ENCODE data around the gene TMEM132D.

TMEM132D gene

DNA sequence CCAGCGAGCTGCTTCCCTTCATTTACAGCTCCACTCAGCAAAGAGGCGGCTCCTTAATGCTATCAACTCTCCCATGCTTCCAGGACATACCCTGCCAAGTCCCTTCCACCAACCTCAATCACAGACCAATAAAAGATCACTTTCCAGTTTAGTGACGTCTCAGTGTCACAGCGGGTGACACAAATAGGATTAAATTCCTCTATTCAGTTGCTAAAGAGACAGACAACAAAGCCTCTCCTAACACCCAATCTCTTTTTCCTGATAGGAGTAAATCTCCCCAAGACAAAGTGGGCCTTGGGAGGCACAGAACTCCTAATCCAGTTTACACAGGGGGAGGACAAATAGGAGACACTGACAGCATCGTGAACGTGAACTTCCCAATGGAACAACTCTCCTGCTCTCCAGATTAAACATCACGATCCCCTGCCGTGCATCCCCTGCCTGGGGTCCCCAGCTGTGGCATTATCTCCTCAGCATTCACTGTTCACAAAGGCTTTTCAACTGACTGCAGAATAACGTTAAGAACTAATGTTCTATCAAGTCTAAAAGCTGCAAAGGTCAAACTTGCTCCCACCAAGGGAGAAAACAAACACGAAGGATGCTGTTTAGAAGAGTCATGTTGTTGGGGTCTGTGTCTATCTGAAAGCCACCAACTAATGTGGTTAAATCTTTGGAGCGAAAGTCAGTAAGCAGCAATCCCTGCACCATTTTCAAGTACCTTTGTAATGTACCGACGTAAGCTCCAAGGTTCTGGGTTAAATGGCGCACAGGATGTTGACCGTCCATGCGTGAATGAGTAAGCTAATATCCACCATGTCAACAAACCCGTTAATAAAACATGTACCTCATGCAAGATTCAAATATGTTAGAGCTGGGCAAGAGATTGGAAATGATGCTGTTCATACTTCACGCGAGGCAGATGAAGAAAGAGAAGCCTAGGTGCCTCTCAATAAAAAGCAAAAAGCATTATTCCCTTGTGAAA, 31.5 kb downstream of the TMEM132D start:
- DNase-seq = no peak

DNA sequence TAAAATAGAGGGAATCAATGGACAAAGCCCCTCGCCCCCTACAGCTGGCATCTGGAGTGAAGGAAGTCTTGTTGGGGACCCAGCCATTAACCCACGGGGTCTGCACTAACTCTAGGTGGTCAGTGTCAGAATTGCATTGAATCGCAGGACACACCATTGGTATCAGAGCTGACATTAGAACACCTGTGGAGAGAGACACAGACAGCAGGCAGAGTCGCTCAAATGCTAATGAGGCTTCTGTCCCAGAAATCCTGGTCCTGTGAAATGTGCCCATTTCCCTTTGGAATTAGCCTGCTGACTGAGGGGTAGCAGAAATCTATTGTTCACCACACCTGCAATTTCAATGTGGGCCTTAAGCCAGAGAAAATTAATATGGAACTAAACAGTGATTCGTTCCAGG, 33.0 kb downstream of the TMEM132D start:
- no peak for DNase-seq

DNA sequence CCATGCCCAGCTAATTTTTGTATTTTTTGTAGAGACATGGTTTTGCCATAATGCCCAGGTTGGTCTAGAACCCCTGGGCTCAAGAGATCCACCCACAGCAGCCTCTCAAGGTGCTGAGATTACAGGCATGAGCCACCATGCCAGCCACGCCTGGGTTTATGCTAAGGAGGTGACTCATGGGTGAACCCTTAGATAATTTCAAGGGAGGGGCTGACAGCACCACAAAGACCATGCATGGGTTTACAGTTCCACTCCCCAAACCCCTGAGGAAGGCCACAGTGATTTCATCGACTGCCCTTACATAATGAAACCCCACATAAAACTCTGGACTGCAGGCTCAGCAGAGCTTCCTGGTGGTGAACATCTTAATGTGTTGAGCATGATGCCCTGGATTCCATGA, 33.7 kb downstream of the TMEM132D start:
- no peak for DNase-seq

DNA sequence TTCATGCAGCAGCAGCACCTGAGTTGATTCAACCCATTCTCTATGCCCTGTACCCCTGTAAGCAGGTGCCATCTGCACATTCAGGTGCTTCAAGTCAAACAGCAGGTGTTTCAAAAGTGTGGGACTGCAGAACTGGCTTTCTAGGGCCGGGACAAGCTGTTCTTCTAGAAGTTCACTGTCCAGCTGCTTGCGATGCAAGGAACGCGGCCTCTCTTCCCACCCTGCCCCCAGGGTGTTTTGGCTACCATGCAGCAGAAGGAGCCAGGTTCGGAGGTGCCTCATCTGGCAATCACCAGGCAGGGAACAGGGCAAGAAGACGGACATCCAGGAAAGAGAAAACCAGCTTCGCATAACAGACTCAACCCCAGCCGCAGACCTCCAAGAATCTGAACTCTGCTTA, 35.2 kb downstream of the TMEM132D start:
- no peak for DNase-seq

DNA sequence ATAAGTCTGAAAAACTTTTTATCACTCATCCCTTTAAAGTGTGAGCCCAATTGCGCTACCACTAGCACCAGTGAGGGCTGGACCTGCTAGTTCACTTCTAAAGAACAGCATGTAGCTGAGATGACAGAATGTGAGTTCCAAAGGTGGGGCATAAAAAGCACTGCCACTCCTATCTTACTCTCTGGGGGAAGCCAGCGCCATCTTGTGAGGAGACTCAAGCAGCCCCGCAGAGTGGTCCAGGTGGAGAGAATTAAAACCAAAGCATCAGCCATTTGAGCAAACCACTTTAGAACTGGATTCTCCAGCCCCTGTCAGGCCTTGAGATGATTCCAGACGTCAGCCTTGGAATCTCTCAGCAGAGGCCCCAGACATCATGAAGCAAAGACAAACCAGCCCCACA, 39.9 kb downstream of the TMEM132D start:
- DNase-seq = no peak

DNA sequence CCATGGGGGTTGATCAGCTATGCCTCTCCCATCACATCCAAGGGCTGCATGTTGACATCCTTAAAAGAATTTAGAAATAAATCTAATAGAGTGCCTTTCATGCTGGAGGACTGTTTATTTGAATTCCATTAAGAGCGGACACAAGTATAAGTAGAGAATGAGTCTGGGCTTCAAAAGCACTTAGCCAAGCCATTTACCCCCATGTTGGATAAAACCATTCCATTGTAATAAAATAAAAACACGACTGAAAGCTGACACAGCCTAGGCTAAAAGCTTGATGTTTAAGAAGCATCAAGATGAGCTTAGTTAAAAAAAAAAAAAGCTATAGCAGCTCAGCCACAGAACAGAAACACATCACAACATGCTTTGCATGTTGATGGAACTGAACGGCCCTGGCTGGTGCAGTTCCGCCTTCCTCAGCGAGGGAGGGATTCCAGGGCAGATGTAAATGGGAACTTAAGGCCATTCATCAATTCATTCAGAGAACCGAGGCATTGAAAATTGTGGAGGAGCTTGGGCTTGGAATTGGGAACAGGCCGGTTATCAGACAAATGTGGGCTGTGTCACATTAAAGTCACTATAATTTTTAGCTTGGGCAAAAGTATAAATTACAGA, 41.2 kb downstream of the TMEM132D start:
- no peak for DNase-seq

DNA sequence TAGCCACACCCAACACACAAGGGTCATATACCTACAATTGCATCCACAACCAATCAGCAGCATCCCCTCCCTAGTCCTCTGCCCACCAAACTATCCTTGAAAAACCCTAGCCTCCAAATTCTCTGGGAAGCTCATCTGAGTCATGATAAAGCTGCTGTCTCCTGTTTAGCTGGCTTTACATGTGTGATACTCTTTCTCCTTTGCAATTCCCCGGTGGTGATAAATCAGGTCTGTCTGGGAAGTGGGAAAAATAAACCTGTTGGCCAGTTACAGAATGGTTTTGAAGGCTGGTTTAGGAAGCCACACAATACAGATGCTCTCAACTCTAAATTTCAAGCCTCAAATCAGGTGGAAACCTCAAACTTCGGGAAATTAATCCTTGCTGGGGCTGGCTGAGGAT, 41.9 kb downstream of the TMEM132D start:
- no peak for DNase-seq

DNA sequence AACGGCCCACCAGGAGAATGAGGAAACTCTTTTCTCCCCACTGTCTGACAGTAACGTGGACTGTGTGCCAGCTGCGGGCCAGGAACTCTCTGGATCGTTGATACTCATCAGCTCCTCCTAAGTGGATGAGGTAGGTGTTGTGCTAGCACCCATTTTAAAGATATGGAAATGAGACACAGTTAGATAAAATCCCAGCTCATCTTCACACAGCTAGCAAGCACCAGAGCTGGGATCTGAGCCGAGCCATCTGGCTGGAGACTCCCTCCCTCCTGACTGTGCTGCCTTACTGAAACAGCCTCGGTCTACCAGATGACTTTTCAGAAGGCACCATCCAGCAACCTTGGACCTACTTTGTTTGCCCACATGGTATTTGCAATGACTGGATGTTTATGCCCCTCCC, 49.2 kb downstream of the TMEM132D start:
- no peak for DNase-seq

DNA sequence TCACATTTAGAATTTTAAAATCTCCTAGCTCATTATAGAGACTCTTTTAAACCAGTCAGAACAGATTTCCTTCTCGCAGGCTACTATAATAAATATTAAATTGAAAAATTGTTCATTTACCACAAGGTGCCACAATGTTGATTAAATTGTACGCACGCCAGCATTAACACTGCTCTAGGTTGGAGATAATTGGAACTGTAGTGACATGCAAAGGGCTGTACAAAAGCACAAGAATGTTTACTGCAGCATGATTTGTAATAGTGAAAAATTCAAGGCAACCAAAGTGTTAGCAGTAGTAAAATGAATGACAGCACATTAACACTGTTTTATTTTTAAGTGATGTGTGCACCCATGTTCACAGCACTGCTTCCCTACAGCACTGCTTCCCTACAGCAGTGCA, 52.5 kb downstream of the TMEM132D start:
- DNase-seq = no peak

DNA sequence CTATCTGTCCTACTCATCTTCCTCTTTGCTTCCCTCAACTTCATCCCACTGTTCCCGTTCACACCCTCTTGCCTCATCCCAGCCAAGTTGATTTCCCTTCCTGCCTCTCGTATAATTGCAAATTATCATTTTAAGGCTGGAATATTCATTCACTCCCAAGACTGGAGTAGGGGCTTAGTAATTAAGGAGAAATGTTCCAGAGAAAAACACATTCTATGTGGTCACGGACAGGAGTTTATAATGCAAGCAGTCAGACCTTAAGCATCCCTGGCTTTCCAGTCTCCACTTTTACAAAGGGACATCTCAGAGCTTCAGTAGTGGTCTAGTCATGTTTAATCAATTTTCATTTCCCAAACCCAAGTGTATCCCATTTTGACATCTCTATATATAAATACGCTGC, 54.9 kb downstream of the TMEM132D start:
- no peak for DNase-seq

DNA sequence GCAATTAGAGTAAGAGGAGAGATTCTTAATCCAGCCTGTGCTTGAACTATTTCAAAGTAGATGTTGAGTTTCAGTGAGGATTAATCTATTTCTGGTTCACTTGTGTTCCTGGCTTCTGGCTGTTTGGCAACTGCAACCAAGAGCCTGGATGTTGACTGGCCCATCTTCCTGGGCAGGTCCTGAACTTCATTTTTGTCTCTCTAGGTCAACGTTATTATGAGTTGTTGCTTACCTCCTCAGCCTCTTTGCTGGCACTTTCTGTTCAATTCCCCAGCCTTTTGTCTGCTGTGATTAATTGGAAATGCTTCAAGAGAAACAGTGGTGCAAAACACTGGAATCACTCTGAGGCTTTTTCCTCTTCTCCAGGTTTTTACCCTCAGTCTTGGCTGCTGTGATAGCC, 56.8 kb downstream of the TMEM132D start:
- no peak for DNase-seq

DNA sequence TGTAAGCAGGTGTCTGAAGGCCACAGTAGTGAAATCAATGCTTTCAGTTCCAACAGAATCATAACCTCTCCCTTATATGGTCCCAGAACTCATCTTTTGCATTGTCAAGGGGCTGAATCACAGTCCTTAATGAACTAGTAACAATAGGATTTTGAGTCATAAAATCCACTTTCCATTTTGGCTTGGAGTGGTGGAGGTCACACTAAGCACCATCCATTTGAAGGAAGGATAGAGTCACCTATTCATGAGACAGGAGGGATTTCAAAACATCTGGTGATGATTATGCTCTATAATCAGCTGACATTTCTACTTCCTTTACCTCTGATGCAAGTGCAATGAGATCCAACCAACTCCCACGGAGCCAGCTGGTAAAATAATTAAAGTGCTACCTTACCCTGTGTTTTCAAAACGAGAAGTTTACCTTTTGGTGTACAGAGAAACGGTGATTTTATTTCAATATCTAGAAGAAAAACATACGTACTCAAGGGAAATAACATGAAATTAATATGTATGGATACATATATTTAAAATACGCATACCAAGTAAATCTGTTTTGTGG, 59.1 kb downstream of the TMEM132D start:
- no peak for DNase-seq

DNA sequence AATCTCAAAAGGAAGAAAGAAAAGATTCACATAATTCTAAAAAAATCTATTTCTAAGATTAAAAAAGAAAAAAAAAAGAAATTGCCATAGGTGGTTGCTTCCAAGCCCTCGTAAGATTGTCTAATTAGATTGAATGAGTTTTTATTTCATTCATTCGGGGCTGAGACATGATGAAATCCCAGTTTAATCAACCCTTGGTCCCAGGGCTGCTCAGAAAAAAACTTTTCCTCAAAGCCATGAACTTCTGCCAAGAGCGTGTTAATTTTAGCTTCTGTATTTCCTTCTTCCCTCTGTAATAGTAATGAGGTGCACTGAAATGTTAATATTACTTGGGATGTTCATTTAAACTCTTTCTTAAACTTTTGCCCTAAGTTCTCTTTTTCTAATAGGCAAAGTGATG, 62.6 kb downstream of the TMEM132D start:
- no peak for DNase-seq

DNA sequence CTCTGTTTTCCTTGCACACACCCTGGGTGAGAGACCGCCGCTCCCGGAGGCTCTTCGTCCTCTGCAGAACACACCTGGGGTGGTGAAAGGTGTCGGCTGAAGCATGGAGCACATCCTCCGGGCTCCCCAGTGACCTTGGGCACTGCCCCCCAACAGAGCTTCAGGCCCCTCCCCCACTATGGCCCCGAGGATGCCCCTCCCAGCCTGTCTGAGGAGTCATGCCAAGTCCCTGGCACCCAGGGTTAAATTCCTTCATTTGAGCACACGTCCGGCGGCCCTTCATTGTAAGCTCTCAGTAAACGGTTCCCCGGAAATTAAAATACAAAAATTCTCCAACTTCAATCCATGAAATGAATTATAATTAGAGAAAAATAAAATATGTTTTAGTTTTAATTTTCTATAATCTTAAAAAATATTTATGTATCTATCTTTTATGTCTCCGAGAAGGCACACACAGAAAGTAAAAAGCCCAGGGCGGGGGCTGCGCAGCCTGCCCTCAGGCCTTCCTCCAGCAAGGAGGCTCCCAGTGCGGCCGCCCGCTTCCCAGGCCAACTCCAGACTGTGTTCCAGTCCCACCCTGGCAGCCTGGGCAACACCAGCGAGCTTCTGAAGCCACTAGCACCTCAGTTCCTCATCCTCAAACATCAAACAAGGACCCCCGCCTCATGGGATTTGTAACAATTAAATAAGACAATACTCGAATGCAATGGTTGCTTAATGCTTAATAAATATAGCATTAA, 63.5 kb downstream of the TMEM132D start:
- no peak for DNase-seq

DNA sequence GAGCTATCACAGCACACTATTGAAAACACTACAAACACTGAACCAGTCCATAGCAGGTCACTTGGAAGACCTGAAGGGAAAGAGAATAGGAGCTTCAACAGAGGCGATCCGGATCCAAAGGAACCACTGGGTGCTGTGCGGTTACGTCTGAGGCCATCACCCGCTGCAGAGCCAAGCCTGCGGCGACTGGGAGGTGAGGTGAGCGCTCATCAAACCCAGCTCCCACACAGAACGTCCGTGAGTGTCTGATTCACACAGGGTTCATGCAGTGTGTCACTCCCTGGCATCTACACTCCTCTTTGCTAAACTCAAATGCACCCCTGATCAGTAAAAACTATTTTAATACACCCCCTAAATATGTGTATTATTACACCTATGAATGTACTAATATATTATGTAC, 64.1 kb downstream of the TMEM132D start:
- no peak for DNase-seq

DNA sequence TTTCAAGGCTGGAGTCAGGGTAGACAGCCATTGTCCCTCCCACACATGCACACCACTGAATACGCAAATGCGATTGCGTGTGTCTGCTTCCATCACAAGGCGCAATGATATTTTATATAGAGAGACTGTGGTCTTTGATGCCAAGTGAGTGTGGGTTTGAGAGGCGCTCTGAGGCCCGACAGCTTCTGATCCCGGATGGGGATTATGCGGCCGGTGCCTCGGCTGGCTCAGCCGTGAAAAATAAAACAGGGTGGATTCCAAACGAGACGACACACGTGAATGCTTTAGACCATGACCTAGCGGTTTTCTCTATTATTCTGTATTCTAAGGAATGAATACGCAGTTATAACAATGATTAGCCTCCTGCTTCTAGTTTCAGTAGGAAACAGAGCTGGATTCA, 72.5 kb downstream of the TMEM132D start:
- no peak for DNase-seq

DNA sequence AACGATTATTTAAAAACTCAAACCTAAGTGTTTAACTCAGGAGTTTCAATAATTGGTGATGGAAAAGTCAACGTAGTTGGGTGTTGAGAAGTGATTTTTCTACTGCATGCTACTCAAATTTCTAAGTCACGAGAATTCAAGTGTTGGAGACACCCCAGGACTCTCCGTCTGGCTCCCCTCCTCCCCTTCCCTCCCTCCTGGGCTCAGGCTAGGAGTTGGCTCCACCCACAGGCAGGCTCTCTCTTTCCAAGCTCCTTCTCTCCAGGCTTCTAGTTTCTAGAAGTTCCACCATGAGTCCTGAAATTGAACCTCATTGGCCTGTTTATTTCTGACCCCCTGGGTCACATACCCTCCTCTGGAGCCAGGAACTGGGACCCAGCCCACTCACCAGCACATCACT, 73.0 kb downstream of the TMEM132D start:
- DNase-seq = no peak

DNA sequence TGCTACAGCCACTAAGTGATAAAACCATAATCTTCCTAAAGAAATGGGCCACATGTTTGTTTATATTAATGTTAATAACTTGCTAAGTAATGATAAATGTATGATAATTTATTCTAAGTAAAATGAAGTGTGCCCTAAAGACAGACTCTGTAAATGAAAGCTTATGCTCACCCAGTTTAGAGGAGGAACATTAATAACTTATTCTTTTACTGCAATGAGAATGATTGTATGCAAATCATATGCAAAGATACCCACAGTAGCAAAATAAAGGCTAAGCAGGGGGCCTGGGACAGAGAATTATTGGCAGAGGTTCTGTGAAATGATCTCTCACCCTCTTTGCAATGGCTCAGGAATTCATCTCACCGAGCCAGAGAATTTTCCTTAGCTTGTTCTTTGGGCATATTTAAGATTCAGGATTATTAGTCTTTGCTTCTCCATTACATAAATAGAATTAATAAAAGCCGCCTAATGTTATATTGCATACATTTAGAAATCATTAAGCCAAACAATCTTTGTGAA, 75.9 kb downstream of the TMEM132D start:
- no peak for DNase-seq

DNA sequence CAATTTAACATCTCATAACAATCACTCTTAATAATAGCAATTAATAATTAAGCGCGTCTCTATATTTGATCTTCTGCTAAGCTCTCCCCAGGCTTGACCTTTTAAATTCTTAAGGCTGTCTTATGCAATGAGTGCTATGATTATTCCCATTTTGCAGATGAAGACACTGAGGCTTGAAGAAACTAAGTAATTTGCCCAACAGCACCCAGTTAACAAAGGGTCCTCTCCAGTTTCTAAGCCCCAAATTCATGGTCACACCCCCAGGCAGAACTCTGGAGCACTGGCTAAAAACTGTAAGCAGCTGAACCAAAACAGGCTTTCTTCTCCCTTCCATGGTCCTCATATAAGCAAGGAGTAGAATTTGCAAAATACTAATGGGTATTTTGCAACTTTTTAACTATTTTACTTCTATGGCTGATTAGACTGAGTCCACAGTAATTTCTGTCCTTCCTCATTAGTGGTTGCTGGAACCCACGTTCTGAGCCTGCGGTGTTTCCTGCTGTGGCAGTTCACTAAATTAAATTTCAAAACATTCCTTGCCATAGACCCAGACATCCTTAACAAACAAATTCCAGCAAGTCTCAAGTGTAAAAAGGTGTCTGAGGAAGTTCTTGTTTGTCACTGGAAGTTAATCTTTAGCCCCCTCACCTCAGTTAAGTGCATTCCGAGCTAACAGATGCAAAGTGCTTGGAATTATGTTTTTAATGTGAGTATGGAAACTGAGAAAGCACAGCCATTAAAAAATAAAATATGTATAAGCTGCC, 76.5 kb downstream of the TMEM132D start:
- no peak for DNase-seq

DNA sequence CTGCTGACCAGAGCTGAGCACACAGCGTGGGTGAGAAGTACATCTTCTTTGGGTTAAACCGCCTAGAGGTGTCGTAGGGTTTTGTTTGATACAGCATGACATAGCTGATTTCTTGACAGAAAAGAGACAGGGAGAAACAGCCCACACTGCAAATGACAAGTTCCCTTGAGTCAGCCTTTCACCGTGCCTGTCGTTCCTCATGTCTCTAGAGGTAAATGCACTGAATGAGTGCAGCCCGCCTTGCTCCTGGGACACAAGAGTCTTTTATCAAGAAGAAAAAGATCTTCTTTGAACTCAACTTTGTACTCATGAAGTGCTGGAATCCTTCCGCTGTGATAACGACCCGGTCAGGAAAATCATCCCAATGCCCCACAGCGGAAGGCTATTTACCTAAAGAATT, 77.6 kb downstream of the TMEM132D start:
- no peak for DNase-seq

DNA sequence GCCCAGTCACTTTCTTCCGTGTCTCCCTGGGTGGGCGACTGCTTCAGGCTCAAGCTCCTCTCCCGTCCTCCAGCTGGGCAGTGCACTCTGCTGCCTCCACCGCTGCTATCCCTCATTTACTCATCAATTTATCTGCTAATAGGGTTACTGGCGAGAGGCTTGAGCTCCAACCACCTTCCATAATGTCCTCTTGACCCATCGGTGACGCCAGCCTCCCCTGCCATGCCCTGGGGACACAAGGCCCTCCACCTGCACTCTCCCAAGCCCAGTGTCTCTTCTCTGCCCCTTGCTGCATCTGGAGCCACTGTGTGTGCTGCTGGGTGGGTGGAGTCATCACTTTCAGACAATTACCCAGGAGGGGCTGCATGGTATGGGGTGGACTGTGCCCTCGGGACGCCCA, 78.5 kb downstream of the TMEM132D start:
- DNase-seq = no peak

DNA sequence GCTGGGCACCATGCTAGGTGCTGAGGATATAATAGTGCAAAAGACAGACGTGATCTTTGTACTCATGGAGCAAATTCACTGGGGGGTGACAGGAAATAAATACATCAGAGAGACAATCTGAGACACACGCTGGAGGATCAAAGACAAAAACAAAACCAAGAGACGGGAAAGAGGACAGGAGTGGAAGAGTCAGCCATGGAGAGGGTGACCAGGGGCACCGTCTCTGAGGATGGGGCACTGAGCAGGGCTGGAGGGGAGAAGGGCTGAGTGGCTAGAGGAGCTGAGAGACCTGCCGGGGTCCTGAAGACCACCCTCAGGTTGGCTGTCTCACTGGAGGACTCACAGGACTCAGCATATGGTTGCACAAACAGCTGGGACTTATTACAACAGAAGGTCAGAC, 81.9 kb downstream of the TMEM132D start:
- DNase-seq = no peak
